PC-9 (cell line): ENCODE results near the gene COQ4.

Experiments
- EZH2 ChIP-seq: fragments of 200-600 bp; sonication (generic); IDR thresholded peaks from 2 replicates; pipeline ENCODE4 v1.8.0; 2017; ENCODE audit warnings: antibody characterized with exemption, low read depth
- TF ChIP-seq, protein P1 (sequence below): fragments of 200-600 bp; sonication (generic); conservative IDR thresholded peaks from 2 replicates; pipeline ENCODE4 v1.6.1; 2017; ENCODE audit warnings: mixed run types, antibody characterized with exemption, mild to moderate bottlenecking, moderate library complexity

DNA sequence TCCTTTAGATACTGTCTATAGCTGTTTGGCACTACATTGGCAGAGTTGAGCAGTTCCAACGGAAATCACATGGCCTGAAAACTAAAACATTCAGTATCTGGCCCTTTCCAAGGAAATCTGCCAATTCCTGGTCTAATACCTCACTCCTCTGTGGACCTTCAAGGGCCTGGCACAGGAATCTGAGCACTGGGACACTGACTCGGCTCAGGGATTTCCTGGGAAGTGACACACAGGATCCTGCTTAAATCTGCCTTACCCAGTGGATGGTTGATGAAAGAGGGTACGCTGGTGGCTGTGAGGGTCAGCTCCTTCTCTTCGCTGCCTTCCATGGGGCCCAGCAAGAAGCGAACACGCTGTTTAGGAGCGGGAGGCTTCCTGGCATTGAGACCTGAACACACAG lies 1.3 kb upstream of the COQ4 start:
- TF ChIP-seq, protein P1, sequence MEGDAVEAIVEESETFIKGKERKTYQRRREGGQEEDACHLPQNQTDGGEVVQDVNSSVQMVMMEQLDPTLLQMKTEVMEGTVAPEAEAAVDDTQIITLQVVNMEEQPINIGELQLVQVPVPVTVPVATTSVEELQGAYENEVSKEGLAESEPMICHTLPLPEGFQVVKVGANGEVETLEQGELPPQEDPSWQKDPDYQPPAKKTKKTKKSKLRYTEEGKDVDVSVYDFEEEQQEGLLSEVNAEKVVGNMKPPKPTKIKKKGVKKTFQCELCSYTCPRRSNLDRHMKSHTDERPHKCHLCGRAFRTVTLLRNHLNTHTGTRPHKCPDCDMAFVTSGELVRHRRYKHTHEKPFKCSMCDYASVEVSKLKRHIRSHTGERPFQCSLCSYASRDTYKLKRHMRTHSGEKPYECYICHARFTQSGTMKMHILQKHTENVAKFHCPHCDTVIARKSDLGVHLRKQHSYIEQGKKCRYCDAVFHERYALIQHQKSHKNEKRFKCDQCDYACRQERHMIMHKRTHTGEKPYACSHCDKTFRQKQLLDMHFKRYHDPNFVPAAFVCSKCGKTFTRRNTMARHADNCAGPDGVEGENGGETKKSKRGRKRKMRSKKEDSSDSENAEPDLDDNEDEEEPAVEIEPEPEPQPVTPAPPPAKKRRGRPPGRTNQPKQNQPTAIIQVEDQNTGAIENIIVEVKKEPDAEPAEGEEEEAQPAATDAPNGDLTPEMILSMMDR = no peak
- no peak for TF ChIP-seq EZH2
